PC-9 (cell line): Measurements from ENCODE around the gene MTA1. TPM values are rescaled to one million over a fixed set of nuclear protein-coding genes. Genes with fewer than 3 reads are reported as not detected.

Experiments
- BruUV-seq: library from RNA; stranded (reverse); fragments of 400-500 nt; replicated peaks from 2 replicates; lab custom pipeline; 2021; lab: Mats Ljungman, UMichigan
- CTCF ChIA-PET: fragments of 300-600 bp; sonication (Branson Sonifier 250); formaldehyde crosslinking; loops from one replicate; lab custom pipeline; 2022; ENCODE audit warnings: antibody characterized with exemption; lab: Charles Lee
- POLR2A ChIA-PET: fragments of 300-600 bp; sonication (Branson Sonifier 250); formaldehyde crosslinking; loops from one replicate; lab custom pipeline; 2022; ENCODE audit warnings: antibody characterized with exemption; ENCODE audit not compliant: unreplicated experiment; lab: Charles Lee
- DNase-seq, 2 experiments: peaks; one replicate each; pipeline versions ENCODE4 v3.0.0 to v3.0.0-alpha.2; 2015 to 2022; ENCODE audit warnings: mixed read lengths in 1 of 2
- H2AFZ ChIP-seq: fragments of 200-600 bp; sonication (generic); 2 replicates; pipeline ENCODE4 v1.8.1; 2017; ENCODE audit warnings: antibody characterized with exemption
- H3F3A ChIP-seq: fragments of 200-600 bp; sonication (generic); 2 replicates; pipeline ENCODE4 v1.8.1; 2017; ENCODE audit warnings: antibody characterized with exemption, mild to moderate bottlenecking, low read depth; ENCODE audit not compliant: insufficient read depth
- H3K27ac ChIP-seq: fragments of 200-600 bp; sonication (generic); 2 replicates; pipeline ENCODE4 v1.6.1; 2016; ENCODE audit warnings: mixed run types
- H3K27me3 ChIP-seq: fragments of 200-600 bp; sonication (generic); 2 replicates; pipeline ENCODE4 v1.6.1; 2016; ENCODE audit warnings: low read depth, mixed run types; ENCODE audit not compliant: insufficient read depth
- H3K36me3 ChIP-seq: fragments of 200-600 bp; sonication (generic); 2 replicates; pipeline ENCODE4 v1.6.1; 2016; ENCODE audit warnings: low read depth, mixed run types
- H3K4me1 ChIP-seq: fragments of 200-600 bp; sonication (generic); replicated peaks from 2 replicates; pipeline ENCODE4 v1.6.1; 2016; ENCODE audit warnings: mixed run types; ENCODE audit not compliant: insufficient read depth
- H3K4me2 ChIP-seq: fragments of 200-600 bp; sonication (generic); 2 replicates; pipeline ENCODE4 v1.6.1; 2017; ENCODE audit warnings: mixed run types
- H3K4me3 ChIP-seq: fragments of 200-600 bp; sonication (generic); 2 replicates; pipeline ENCODE4 v1.6.1; 2016; ENCODE audit warnings: mixed run types
- H3K79me2 ChIP-seq: fragments of 200-600 bp; sonication (generic); 2 replicates; pipeline ENCODE4 v1.6.1; 2017; ENCODE audit warnings: low read depth, mixed run types
- H3K9me2 ChIP-seq: fragments of 200-600 bp; sonication (generic); 2 replicates; pipeline ENCODE4 v1.8.1; 2017; ENCODE audit warnings: mild to moderate bottlenecking; ENCODE audit not compliant: insufficient read depth
- H3K9me3 ChIP-seq: fragments of 200-600 bp; sonication (generic); 2 replicates; pipeline ENCODE4 v1.8.1; 2016; ENCODE audit warnings: low read depth; ENCODE audit not compliant: insufficient read depth
- H4K20me1 ChIP-seq: fragments of 200-600 bp; sonication (generic); 2 replicates; pipeline ENCODE4 v1.8.1; 2017; ENCODE audit not compliant: insufficient read depth
- CTCF ChIP-seq: fragments of 200-600 bp; sonication (generic); conservative IDR thresholded peaks from 2 replicates; pipeline ENCODE4 v1.6.1; 2017; ENCODE audit warnings: mixed run types, antibody characterized with exemption, mild to moderate bottlenecking, moderate library complexity
- EZH2 ChIP-seq: fragments of 200-600 bp; sonication (generic); IDR thresholded peaks from 2 replicates; pipeline ENCODE4 v1.8.0; 2017; ENCODE audit warnings: antibody characterized with exemption, low read depth
- intact Hi-C: fragments of 100-400 bp; cut with micrococcal nuclease; formaldehyde crosslinking; loops from one replicate; pipeline ENCODE4 v1.10.0; 2022; ENCODE audit not compliant: unreplicated experiment
- total RNA-seq: library from RNA; stranded (reverse); gene quantifications from 2 replicates; pipeline ENCODE4 v1.2.3, GENCODE V29; 2021

MTA1 gene
- total RNA-seq, 1 experiment from 2014 or later: 124 TPM

- BruUV-seq: no TSS peak
- peaks cover 28% of the 10 kb centered on the region for H3K4me1 ChIP-seq
- TF ChIP-seq CTCF (peak; percentile 69), EZH2 (no peak)
- peak overlapping the region; percentile 64 for H3K4me3 ChIP-seq
- no peaks in the 10 kb centered on the region for H3K36me3 ChIP-seq
- DNase-seq: peak; percentile 77 to 79
- H4K20me1 ChIP-seq: peaks cover 6% of the 10 kb centered on the region
- 0 out of 2 replicates have a peak, but pooled peaks cover 5% of the 10 kb centered on the region for H3K79me2 ChIP-seq
- intact Hi-C loops: loop anchor here (1.0 to 5.0 kb wide), 7 partner anchors 8 to 397 kb away; no protein-coding TSS in a partner anchor
- peak overlapping the region; percentile 87 for H3K4me2 ChIP-seq
- H3K9me2 ChIP-seq: no peaks in the 10 kb centered on the region
- no peaks in the 10 kb centered on the region for H3K9me3 ChIP-seq
- H3F3A ChIP-seq: peaks cover 13% of the 10 kb centered on the region; the same call in 1 of the 2 replicates
- no peak overlapping the region for H3K27ac ChIP-seq
- H2AFZ ChIP-seq: peak overlapping the region; percentile 66
- ChIA-PET POLR2A (interaction anchor here (0.5 kb wide), 1 partner anchor 11 kb away, joined by 13 read pairs; no protein-coding TSS in a partner anchor), CTCF (interaction anchor here (0.6 to 1.8 kb wide), 4 partner anchors 9 to 171 kb away, joined by 3 to 13 read pairs (median 8); no protein-coding TSS in a partner anchor)
- H3K27me3 ChIP-seq: no peaks in the 10 kb centered on the region
These were observed 70.1 kb downstream of the MTA1 start for GRCh38 chr14:105489542-105490266.

- intact Hi-C loops: loop anchor here (1.0 to 5.0 kb wide), 5 partner anchors 17 to 398 kb away; no protein-coding TSS in a partner anchor
- Histone ChIP-seq H3K4me1 (peaks cover 28% of the 10 kb centered on the region), H4K20me1 (peaks cover 6% of the 10 kb centered on the region), H3K9me3 (no peaks in the 10 kb centered on the region), H3K36me3 (no peaks in the 10 kb centered on the region), H3K27ac (no peak overlapping the region), H3F3A (peaks cover 13% of the 10 kb centered on the region; the same call in 1 of the 2 replicates), H3K79me2 (0 out of 2 replicates have a peak, but pooled peaks cover 5% of the 10 kb centered on the region), H3K4me3 (peak overlapping the region; percentile 64), H3K27me3 (no peaks in the 10 kb centered on the region), H3K4me2 (peak overlapping the region; percentile 87), H3K9me2 (no peaks in the 10 kb centered on the region), H2AFZ (peak overlapping the region; percentile 66)
- CTCF ChIA-PET: interaction anchor here (1.1 to 1.8 kb wide), 2 partner anchors 9 to 119 kb away, joined by 7 to 13 read pairs; no protein-coding TSS in a partner anchor
- no peak for DNase-seq
- BruUV-seq: no TSS peak
- POLR2A ChIA-PET: no interaction called here
- TF ChIP-seq CTCF (no peak), EZH2 (no peak)
These were observed 70.6 kb downstream of the MTA1 start for GRCh38 chr14:105490267-105490571.

- TF ChIP-seq CTCF (peak; percentile 51; the same call in 1 of the 2 replicates), EZH2 (no peak)
- no peaks in the 10 kb centered on the region for H3K36me3 ChIP-seq
- H3F3A ChIP-seq: peaks cover 13% of the 10 kb centered on the region; the same call in 1 of the 2 replicates
- POLR2A ChIA-PET: no interaction called here
- peaks cover 28% of the 10 kb centered on the region for H3K4me1 ChIP-seq
- intact Hi-C loops: loop anchor here (1.0 to 5.0 kb wide), 6 partner anchors 17 to 398 kb away; no protein-coding TSS in a partner anchor
- DNase-seq: peak; percentile 97 to 99
- H3K27me3 ChIP-seq: no peaks in the 10 kb centered on the region
- no peaks in the 10 kb centered on the region for H3K9me2 ChIP-seq
- H4K20me1 ChIP-seq: peaks cover 6% of the 10 kb centered on the region
- peak within 1 kb of the TSS; percentile 90 for H2AFZ ChIP-seq
- H3K4me3 ChIP-seq: peak within 1 kb of the TSS; percentile 94
- H3K4me2 ChIP-seq: peak within 1 kb of the TSS; percentile 87
- peak within 1 kb of the TSS; percentile 65 for H3K27ac ChIP-seq
- H3K9me3 ChIP-seq: no peaks in the 10 kb centered on the region
- CTCF ChIA-PET: interaction anchor here (1.8 kb wide), 1 partner anchor 10 kb away, joined by 13 read pairs; no protein-coding TSS in a partner anchor
- H3K79me2 ChIP-seq: 0 out of 2 replicates have a peak, but pooled peaks cover 5% of the 10 kb centered on the region
- no TSS peak for BruUV-seq
These were observed 71.1 kb downstream of the MTA1 start, which contains the start of gene TEDC1 for GRCh38 chr14:105490572-105491365. TSS of gene TEDC1 (plus strand) at chr14:105491246. CDS start at chr14:105491376, 130 bp downstream.
